Measurements from ENCODE around the gene FZD10. TPM values are rescaled to one million over a fixed set of nuclear protein-coding genes. Genes with fewer than 3 reads are reported as not detected.

FZD10 gene
- total RNA-seq, 3 donors from 2014 or later (not counting 1 experiment from before 2014, with no cell fraction given) = not detected

GRCh38 chr12:130127532-130127911 is 34.7 kb upstream of the FZD10 start:
- peaks cover 3% of the 10 kb centered on the region for H3K9me3 ChIP-seq (ENCODE audit: control insufficient read depth, insufficient read depth, low read length)
- no peaks in the 10 kb centered on the region for H3K27me3 ChIP-seq (ENCODE audit: control insufficient read depth, insufficient read depth, low read length)
- no peak overlapping the region for H3K4me3 ChIP-seq (ENCODE audit: low read length)
- no peaks in the 10 kb centered on the region for H3K36me3 ChIP-seq (ENCODE audit: control insufficient read depth, insufficient read depth, low read length)
- Mint-ChIP-seq H3K4me3 (no peak overlapping the region), H3K36me3 (no peaks in the 10 kb centered on the region), H3K27ac (no peak overlapping the region), H3K4me1 (no peaks in the 10 kb centered on the region), H3K27me3 (ENCODE audit: low read depth in 2 of 2) (no peaks in the 10 kb centered on the region), H3K9me3 (no peaks in the 10 kb centered on the region)
- 74% methylated on average over 3 of the region's 3 CpGs for WGBS (ENCODE audit: insufficient coverage)
- no peak for TF ChIP-seq CTCF (IDR thresholded peaks at IDR 0.05)
- no peak for ATAC-seq
- H3K4me1 ChIP-seq (ENCODE audit: control insufficient read depth, insufficient read depth, low read length) = no peaks in the 10 kb centered on the region
- no peak for DNase-seq
- intact Hi-C loops (cut with micrococcal nuclease) = no loop called here
- no peak overlapping the region for H3K27ac ChIP-seq (ENCODE audit: low read length)

- ATAC-seq (no peak), DNase-seq (no peak)
- Mint-ChIP-seq H3K36me3 (no peaks in the 10 kb centered on the region), H3K27me3 (ENCODE audit: low read depth in 2 of 2) (no peaks in the 10 kb centered on the region), H3K4me3 (no peak overlapping the region), H3K4me1 (no peaks in the 10 kb centered on the region), H3K27ac (no peak overlapping the region), H3K9me3 (no peaks in the 10 kb centered on the region)
- Histone ChIP-seq H3K27ac (ENCODE audit: low read length) (no peak overlapping the region), H3K9me3 (ENCODE audit: control insufficient read depth, insufficient read depth, low read length) (peaks cover 3% of the 10 kb centered on the region), H3K4me1 (ENCODE audit: control insufficient read depth, insufficient read depth, low read length) (no peaks in the 10 kb centered on the region), H3K36me3 (ENCODE audit: control insufficient read depth, insufficient read depth, low read length) (no peaks in the 10 kb centered on the region), H3K27me3 (ENCODE audit: control insufficient read depth, insufficient read depth, low read length) (no peaks in the 10 kb centered on the region), H3K4me3 (ENCODE audit: low read length) (no peak overlapping the region)
- WGBS (ENCODE audit: insufficient coverage) = 90% methylated on average over 21 of the region's 21 CpGs
- no peak for TF ChIP-seq CTCF (IDR thresholded peaks at IDR 0.05)
- intact Hi-C loops (cut with micrococcal nuclease) = no loop called here
Observed at GRCh38 chr12:130127912-130128789, 34.1 kb upstream of the FZD10 start.

GRCh38 chr12:130128790-130129735 is 33.2 kb upstream of the FZD10 start:
- H3K36me3 ChIP-seq (ENCODE audit: control insufficient read depth, insufficient read depth, low read length) = no peaks in the 10 kb centered on the region
- H3K9me3 ChIP-seq (ENCODE audit: control insufficient read depth, insufficient read depth, low read length) = peaks cover 3% of the 10 kb centered on the region
- no peak overlapping the region for H3K27ac ChIP-seq (ENCODE audit: low read length)
- TF ChIP-seq CTCF (IDR thresholded peaks at IDR 0.05) = no peak
- WGBS (ENCODE audit: insufficient coverage) = 86% methylated on average over 15 of the region's 15 CpGs
- no peaks in the 10 kb centered on the region for H3K4me1 ChIP-seq (ENCODE audit: control insufficient read depth, insufficient read depth, low read length)
- no peak overlapping the region for H3K4me3 ChIP-seq (ENCODE audit: low read length)
- no peak for DNase-seq
- H3K4me3 Mint-ChIP-seq = no peak overlapping the region
- H3K27ac Mint-ChIP-seq = no peak overlapping the region
- H3K27me3 ChIP-seq (ENCODE audit: control insufficient read depth, insufficient read depth, low read length) = no peaks in the 10 kb centered on the region
- ATAC-seq = no peak
- H3K27me3 Mint-ChIP-seq (ENCODE audit: low read depth in 2 of 2) = no peaks in the 10 kb centered on the region
- no peaks in the 10 kb centered on the region for H3K36me3 Mint-ChIP-seq
- peaks cover 0 to 2% of the 10 kb centered on the region in 2 donors for H3K9me3 Mint-ChIP-seq
- no peaks in the 10 kb centered on the region for H3K4me1 Mint-ChIP-seq
- intact Hi-C loops (cut with micrococcal nuclease) = no loop called here
